Central memory CD8-positive, alpha-beta T cell (primary cell): ENCODE results near the gene SMAD1.

Experiments used
- ATAC-seq: fragments of 150-1000 bp; cut with Tn5 transposase; replicated peaks from 2 replicates; pipeline ENCODE4 v1.10.0; 2022; ENCODE audit warnings: mild to moderate bottlenecking, moderate FRiP score, moderate number of reproducible peaks; ENCODE audit not compliant: poor library complexity, severe bottlenecking; ENCODE audit errors: extremely low read depth
- DNase-seq, 2 donors: peaks; one replicate each; pipeline ENCODE4 v3.0.0; 2021; ENCODE audit warnings: low spot score in 2 of 2
- H3K27ac Mint-ChIP-seq: one replicate; pipeline ENCODE4 v1.8.0; 2022; ENCODE audit warnings: low read depth, mild to moderate bottlenecking, moderate library complexity, mixed read lengths
- H3K27me3 Mint-ChIP-seq: one replicate; pipeline ENCODE4 v1.8.0; 2022; ENCODE audit warnings: mixed read lengths
- H3K36me3 Mint-ChIP-seq: one replicate; pipeline ENCODE4 v1.8.0; 2022; ENCODE audit warnings: mild to moderate bottlenecking, moderate library complexity, mixed read lengths; ENCODE audit not compliant: insufficient read depth
- H3K4me1 Mint-ChIP-seq: one replicate; pipeline ENCODE4 v1.8.0; 2022; ENCODE audit warnings: mixed read lengths
- H3K4me3 Mint-ChIP-seq: one replicate; pipeline ENCODE4 v1.8.0; 2022; ENCODE audit warnings: mild to moderate bottlenecking, moderate library complexity, mixed read lengths
- H3K9me3 Mint-ChIP-seq: one replicate; pipeline ENCODE4 v1.8.0; 2022; ENCODE audit warnings: mixed read lengths

SMAD1 gene

DNA sequence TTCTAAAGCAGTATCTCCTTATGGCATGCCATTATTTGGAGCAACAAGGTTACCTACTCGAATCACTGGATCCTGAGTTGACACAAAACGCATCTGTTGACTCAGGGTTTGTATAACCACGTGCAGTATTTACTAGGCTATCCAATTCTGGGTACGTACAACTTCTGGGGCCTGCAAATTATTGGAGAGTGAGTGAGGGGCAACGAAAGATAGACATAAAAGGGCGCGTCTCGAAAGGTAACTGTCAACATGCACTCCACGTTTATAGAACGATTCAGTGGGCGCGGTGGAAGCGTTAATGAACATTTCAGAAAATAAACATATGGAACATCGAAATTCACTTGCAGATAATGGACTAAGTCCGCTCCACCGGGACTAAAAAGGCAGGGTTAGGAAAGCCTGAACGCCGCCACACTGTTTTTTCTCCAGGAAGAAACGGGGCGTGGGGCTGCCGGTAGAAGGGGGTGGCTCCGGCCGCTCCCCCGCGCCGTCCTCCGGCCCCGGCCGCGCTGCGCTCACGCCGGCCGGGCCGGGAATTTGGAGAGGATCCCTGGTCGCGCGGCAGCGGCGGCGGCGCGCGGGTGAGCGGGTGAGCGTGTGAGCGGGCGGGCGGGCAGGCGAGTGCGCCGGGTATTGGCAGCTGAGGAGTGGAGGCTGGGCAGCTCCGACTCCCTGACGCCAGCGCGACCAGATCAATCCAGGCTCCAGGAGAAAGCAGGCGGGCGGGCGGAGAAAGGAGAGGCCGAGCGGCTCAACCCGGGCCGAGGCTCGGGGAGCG is at the start of gene SMAD1:
TSS of gene SMAD1 (plus strand) at position 690 of the 778 bp plus-strand sequence. CDS start 32,761 bp downstream, outside the sequence.
- Mint-ChIP-seq H3K27ac (peak within 1 kb of the TSS; percentile 27), H3K4me1 (peaks cover 11% of the 10 kb centered on the region), H3K4me3 (no peak within 1 kb of the TSS), H3K9me3 (no peaks in the 10 kb centered on the region), H3K36me3 (no peaks in the 10 kb centered on the region), H3K27me3 (peaks cover 25% of the 10 kb centered on the region)
- DNase-seq (no peak), ATAC-seq (peak; percentile 53)

GRCh38 chr4:145433684-145434083 is 48.0 kb upstream of the SMAD1 start:
- ATAC-seq, result no peak

DNA sequence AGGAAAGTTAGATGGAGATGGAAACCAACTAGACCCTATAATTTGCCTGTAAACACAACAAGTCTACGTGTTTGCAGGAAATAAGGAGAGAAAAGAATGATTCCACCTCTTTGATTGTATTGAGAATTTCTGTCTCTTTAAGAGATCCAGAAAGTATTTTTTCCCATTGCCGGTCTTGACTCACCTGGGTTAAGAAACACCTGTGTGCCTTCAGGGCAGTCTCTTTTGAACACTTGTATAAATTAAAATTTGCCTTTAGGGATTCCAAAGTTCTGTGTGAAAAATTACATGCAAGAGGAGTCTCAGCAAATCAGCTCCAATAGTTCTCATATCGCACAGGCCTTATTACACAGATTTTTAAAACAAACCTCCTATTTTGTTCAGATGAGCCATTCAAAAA is 46.0 kb upstream of the SMAD1 start:
- no peak overlapping the region for H3K27ac Mint-ChIP-seq
- H3K4me3 Mint-ChIP-seq, result no peak overlapping the region
- H3K36me3 Mint-ChIP-seq, result no peaks in the 10 kb centered on the region
- H3K9me3 Mint-ChIP-seq, result peaks cover 6% of the 10 kb centered on the region
- ATAC-seq (no peak), DNase-seq (no peak)
- peaks cover 53% of the 10 kb centered on the region for H3K27me3 Mint-ChIP-seq
- no peaks in the 10 kb centered on the region for H3K4me1 Mint-ChIP-seq

More at GRCh38 chr4:145433684-145434083, 48.0 kb upstream of the SMAD1 start:
- H3K4me1 Mint-ChIP-seq, result no peaks in the 10 kb centered on the region
- no peak for DNase-seq
- H3K4me3 Mint-ChIP-seq, result no peak overlapping the region
- no peak overlapping the region for H3K27ac Mint-ChIP-seq
- H3K36me3 Mint-ChIP-seq, result no peaks in the 10 kb centered on the region
- H3K27me3 Mint-ChIP-seq, result peaks cover 58% of the 10 kb centered on the region
- H3K9me3 Mint-ChIP-seq, result peaks cover 6% of the 10 kb centered on the region

- no peak for DNase-seq
- H3K4me1 Mint-ChIP-seq, result no peaks in the 10 kb centered on the region
- peaks cover 51% of the 10 kb centered on the region for H3K27me3 Mint-ChIP-seq
- no peaks in the 10 kb centered on the region for H3K36me3 Mint-ChIP-seq
- H3K9me3 Mint-ChIP-seq, result peaks cover 6% of the 10 kb centered on the region
- H3K27ac Mint-ChIP-seq, result no peak overlapping the region
- H3K4me3 Mint-ChIP-seq, result no peak overlapping the region
- no peak for ATAC-seq
These were observed 45.5 kb upstream of the SMAD1 start for GRCh38 chr4:145436114-145436513.

DNA sequence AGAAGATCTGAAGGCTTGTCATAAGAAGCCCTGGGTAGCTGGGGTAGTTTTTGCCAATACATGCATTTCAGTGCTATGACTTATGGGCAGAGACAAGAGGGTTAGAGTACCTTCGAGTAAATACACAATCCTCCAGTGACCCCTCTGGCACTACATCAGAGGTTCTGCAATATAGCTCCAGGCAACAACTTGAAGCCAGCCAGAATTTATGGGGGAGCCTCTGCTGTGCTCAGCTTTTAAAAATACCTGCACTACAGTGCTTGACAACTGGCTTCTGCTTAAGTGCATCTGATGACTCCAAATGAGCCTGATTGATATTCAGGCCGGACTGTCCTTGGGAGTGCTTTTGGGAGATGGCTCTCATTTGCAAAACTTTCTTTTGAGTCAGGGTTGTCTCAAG is 44.9 kb upstream of the SMAD1 start:
- DNase-seq, result no peak
- Mint-ChIP-seq H3K36me3 (no peaks in the 10 kb centered on the region), H3K4me3 (no peak overlapping the region), H3K27me3 (peaks cover 51% of the 10 kb centered on the region), H3K9me3 (peaks cover 6% of the 10 kb centered on the region), H3K27ac (no peak overlapping the region), H3K4me1 (no peaks in the 10 kb centered on the region)
- ATAC-seq, result no peak

DNA sequence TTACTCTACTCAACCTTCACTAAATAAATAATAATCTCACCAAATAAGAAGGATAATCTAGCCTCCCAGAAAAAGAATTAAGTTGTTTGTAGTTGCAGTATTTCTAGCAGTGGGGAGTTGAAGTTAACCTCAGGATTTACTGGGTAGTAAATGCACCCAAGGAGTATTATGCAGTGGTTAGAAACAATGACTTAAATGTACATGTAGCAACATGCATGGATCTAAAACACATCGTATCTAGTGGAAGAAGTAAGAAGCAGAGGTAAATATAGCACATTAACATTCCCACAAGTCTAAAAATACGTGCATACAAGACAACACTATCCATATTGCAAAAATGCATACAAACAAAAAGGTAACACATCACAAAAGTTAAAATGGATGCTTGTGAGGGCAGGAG is 44.2 kb upstream of the SMAD1 start:
- DNase-seq (no peak), ATAC-seq (no peak)
- H3K4me3 Mint-ChIP-seq, result no peak overlapping the region
- no peaks in the 10 kb centered on the region for H3K4me1 Mint-ChIP-seq
- no peaks in the 10 kb centered on the region for H3K36me3 Mint-ChIP-seq
- H3K27me3 Mint-ChIP-seq, result peaks cover 45% of the 10 kb centered on the region
- H3K9me3 Mint-ChIP-seq, result peaks cover 6% of the 10 kb centered on the region
- no peak overlapping the region for H3K27ac Mint-ChIP-seq

DNA sequence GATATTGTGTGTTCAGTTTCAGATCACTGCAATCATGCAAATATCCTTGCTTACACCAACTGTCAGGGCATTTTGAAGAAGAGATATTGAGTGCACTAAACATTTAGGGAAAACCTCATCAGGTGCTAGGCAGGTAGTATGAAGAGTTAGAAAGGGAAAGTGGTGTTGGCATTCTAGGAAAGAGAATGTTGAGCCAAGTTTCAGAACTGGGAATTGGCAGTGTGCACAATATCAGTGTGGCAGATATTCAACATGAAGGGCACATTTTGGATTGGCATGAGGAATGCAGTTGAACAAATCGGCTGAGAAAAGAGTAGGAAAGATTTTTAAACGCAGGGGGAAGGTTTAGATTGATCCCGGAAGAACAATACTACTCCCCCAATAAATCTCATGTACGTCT is 43.4 kb upstream of the SMAD1 start:
- Mint-ChIP-seq H3K36me3 (no peaks in the 10 kb centered on the region), H3K4me1 (no peaks in the 10 kb centered on the region), H3K27ac (no peak overlapping the region), H3K4me3 (no peak overlapping the region), H3K9me3 (peaks cover 6% of the 10 kb centered on the region), H3K27me3 (peaks cover 39% of the 10 kb centered on the region)
- ATAC-seq, result no peak
- DNase-seq, result no peak

GRCh38 chr4:145440292-145441007 is 41.2 kb upstream of the SMAD1 start:
- Mint-ChIP-seq H3K27ac (no peak overlapping the region), H3K4me1 (no peaks in the 10 kb centered on the region), H3K4me3 (no peak overlapping the region), H3K27me3 (peaks cover 31% of the 10 kb centered on the region), H3K9me3 (no peaks in the 10 kb centered on the region), H3K36me3 (no peaks in the 10 kb centered on the region)
- ATAC-seq (no peak), DNase-seq (no peak)

DNA sequence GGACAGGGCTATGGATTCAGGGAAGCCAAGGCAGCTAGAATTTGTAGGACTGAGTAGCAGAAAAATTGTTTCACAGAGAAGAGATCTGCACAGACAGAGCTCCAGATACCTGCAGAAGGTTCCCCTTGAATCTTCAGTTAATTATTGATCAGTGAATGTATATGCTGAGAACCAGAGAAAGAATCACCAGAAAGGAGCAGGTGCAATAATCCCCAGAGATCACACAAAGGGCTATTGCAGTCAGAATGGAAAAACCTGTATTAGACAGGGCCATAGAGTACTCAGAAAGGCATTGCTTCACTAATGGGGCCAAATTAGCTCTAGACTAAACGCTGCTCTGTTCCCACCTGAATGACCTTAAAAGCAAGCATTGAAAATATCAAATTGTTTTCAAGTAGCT is 35.5 kb upstream of the SMAD1 start:
- Mint-ChIP-seq H3K27ac (no peak overlapping the region), H3K36me3 (no peaks in the 10 kb centered on the region), H3K27me3 (peaks cover 34% of the 10 kb centered on the region), H3K4me1 (no peaks in the 10 kb centered on the region), H3K9me3 (no peaks in the 10 kb centered on the region), H3K4me3 (no peak overlapping the region)
- ATAC-seq (no peak), DNase-seq (no peak)

GRCh38 chr4:145451895-145452294 is 29.8 kb upstream of the SMAD1 start:
- ATAC-seq, result no peak
- DNase-seq, result no peak
- H3K36me3 Mint-ChIP-seq, result peaks cover 2% of the 10 kb centered on the region
- no peak overlapping the region for H3K4me3 Mint-ChIP-seq
- no peaks in the 10 kb centered on the region for H3K4me1 Mint-ChIP-seq
- no peak overlapping the region for H3K27ac Mint-ChIP-seq
- no peaks in the 10 kb centered on the region for H3K9me3 Mint-ChIP-seq
- peaks cover 22% of the 10 kb centered on the region for H3K27me3 Mint-ChIP-seq

GRCh38 chr4:145452447-145453162 is 29.0 kb upstream of the SMAD1 start:
- Mint-ChIP-seq H3K4me1 (no peaks in the 10 kb centered on the region), H3K27me3 (peaks cover 22% of the 10 kb centered on the region), H3K9me3 (no peaks in the 10 kb centered on the region), H3K4me3 (no peak overlapping the region), H3K27ac (no peak overlapping the region), H3K36me3 (peaks cover 2% of the 10 kb centered on the region)
- no peak for ATAC-seq
- DNase-seq, result no peak

DNA sequence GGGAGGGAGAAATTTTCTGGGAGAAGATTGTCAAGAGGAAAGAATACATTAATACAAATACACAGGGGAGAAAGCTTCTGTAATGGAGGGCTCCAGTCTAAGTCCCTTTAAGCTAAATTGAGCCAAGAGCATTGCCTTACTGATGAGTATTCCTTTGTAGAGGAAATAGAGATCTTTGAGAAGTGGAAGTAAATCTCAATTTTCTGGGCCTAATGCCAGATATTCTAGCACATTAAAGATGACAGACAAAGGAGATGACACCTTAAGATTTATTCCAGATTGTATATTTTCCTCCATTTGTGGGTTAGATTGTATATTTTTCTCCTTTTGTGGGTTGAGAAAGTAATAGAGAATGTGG is 28.5 kb upstream of the SMAD1 start:
- peaks cover 22% of the 10 kb centered on the region for H3K27me3 Mint-ChIP-seq
- DNase-seq, result no peak
- H3K4me1 Mint-ChIP-seq, result no peaks in the 10 kb centered on the region
- H3K4me3 Mint-ChIP-seq, result no peak overlapping the region
- no peak overlapping the region for H3K27ac Mint-ChIP-seq
- H3K36me3 Mint-ChIP-seq, result peaks cover 2% of the 10 kb centered on the region
- no peak for ATAC-seq
- no peaks in the 10 kb centered on the region for H3K9me3 Mint-ChIP-seq
